H1 (cell line): ENCODE measurements around the gene USP37. TPM values are rescaled to one million over a fixed set of nuclear protein-coding genes. Genes with fewer than 3 reads are reported as not detected.

ENCODE experiments used
- CTCF ChIA-PET: fragments of 300-600 bp; sonication (Branson Sonifier 250); formaldehyde crosslinking; loops from one replicate; lab custom pipeline; 2021; ENCODE audit not compliant: partially characterized antibody; lab: Charles Lee
- POLR2A ChIA-PET: fragments of 300-600 bp; sonication (Branson Sonifier 250); formaldehyde crosslinking; loops from one replicate; lab custom pipeline; 2021; ENCODE audit warnings: inconsistent platforms; ENCODE audit not compliant: partially characterized antibody; lab: Charles Lee
- DNase-seq, 2 experiments: peaks; one replicate each; pipeline versions ENCODE4 v3.0.0 to v3.0.0-alpha.2; 2010 to 2022; ENCODE audit warnings: low spot score in 2 of 2, low read depth in 1 of 2, mixed read lengths in 1 of 2
- FAIRE-seq: peaks from 2 replicates; lab custom pipeline; 2011; peaks lifted over from hg19 to GRCh38; lab: Jason Lieb, UNC
- H2AFZ ChIP-seq: 2 replicates; pipeline ENCODE4 v1.8.1; 2012; ENCODE audit warnings: low read length, inconsistent platforms
- H2AK5ac ChIP-seq: 2 replicates; pipeline ENCODE4 v1.6.1; 2013; ENCODE audit warnings: low read depth, low read length
- H2BK120ac ChIP-seq: replicated peaks from 2 replicates; pipeline ENCODE3; 2013; ENCODE audit warnings: low read depth, low read length, inconsistent platforms
- H2BK12ac ChIP-seq: 2 replicates; pipeline ENCODE4 v1.6.1; 2013; ENCODE audit warnings: low read depth, low read length
- H2BK15ac ChIP-seq: 2 replicates; pipeline ENCODE4 v1.6.1; 2013; ENCODE audit warnings: low read length
- H2BK20ac ChIP-seq: 2 replicates; pipeline ENCODE4 v1.6.1; 2013; ENCODE audit warnings: low read length
- H2BK5ac ChIP-seq: 2 replicates; pipeline ENCODE4 v1.6.1; 2013; ENCODE audit warnings: low read depth, low read length
- H3K14ac ChIP-seq: 2 replicates; pipeline ENCODE4 v1.6.1; 2013; ENCODE audit warnings: inconsistent platforms; ENCODE audit not compliant: insufficient read length
- H3K18ac ChIP-seq: 2 replicates; pipeline ENCODE4 v1.6.1; 2013; ENCODE audit warnings: low read length; ENCODE audit errors: extremely low read depth
- H3K23ac ChIP-seq: 2 replicates; pipeline ENCODE4 v1.6.1; 2013; ENCODE audit warnings: inconsistent platforms; ENCODE audit not compliant: insufficient read length
- H3K23me2 ChIP-seq: 2 replicates; pipeline ENCODE4 v1.6.1; 2013; ENCODE audit warnings: low read depth, low read length
- H3K27ac ChIP-seq: 2 replicates; pipeline ENCODE4 v1.6.1; 2011; ENCODE audit warnings: low read depth, low read length, inconsistent platforms
- H3K27me3 ChIP-seq, 4 experiments: replicated peaks in 1 of 4; 1 replicate in 1 of 4; 2 replicates in 3 of 4; pipeline versions ENCODE4 v1.6.1 to v1.8.1; 2011 to 2013; ENCODE audit warnings: low read length in 3 of 4, mild to moderate bottlenecking in 3 of 4, inconsistent platforms in 2 of 4, mixed read lengths in 2 of 4, moderate library complexity in 1 of 4; ENCODE audit not compliant: control insufficient read depth in 3 of 4, insufficient read depth in 3 of 4; ENCODE audit errors: extremely low read depth in 1 of 4
- H3K36me3 ChIP-seq, 4 experiments: 2 replicates each; pipeline versions ENCODE4 v1.6.1 to v1.8.1; 2011 to 2013; ENCODE audit warnings: mild to moderate bottlenecking in 4 of 4, low read length in 3 of 4, moderate library complexity in 2 of 4, control low read depth in 1 of 4, inconsistent platforms in 1 of 4; ENCODE audit not compliant: insufficient read depth in 4 of 4, control insufficient read depth in 2 of 4
- H3K4ac ChIP-seq: replicated peaks from 2 replicates; pipeline ENCODE3; 2013; ENCODE audit warnings: low read length, low read depth, mixed read lengths, inconsistent platforms; ENCODE audit not compliant: insufficient read length
- H3K4me1 ChIP-seq, 4 experiments: replicated peaks in 1 of 4; 1 replicate in 1 of 4; 2 replicates in 3 of 4; pipeline versions ENCODE4 v1.6.1 to v1.8.1; 2011 to 2013; ENCODE audit warnings: low read length in 3 of 4, inconsistent platforms in 2 of 4, mixed read lengths in 1 of 4; ENCODE audit not compliant: insufficient read depth in 4 of 4, control insufficient read depth in 3 of 4
- H3K4me2 ChIP-seq, 2 experiments: 2 replicates each; pipeline versions ENCODE4 v1.6.1 to v1.8.1; 2011 to 2013; ENCODE audit warnings: low read depth in 2 of 2, low read length in 2 of 2, control low read depth in 1 of 2, inconsistent platforms in 1 of 2, mild to moderate bottlenecking in 1 of 2; ENCODE audit not compliant: insufficient read depth in 1 of 2
- H3K4me3 ChIP-seq, 4 experiments: fragments of 200-600, 300-600 bp in 1 of 4; sonication (generic), shearing (Covaris generic), sonication (Bioruptor Twin) in 1 of 4; 2 replicates each; pipeline versions ENCODE4 v1.5.1 to v1.8.1; 2011 to 2016; ENCODE audit warnings: low read length in 4 of 4, low read depth in 3 of 4, control low read depth in 2 of 4, inconsistent platforms in 2 of 4, mild to moderate bottlenecking in 2 of 4, mixed read lengths in 1 of 4, moderate library complexity in 1 of 4; ENCODE audit not compliant: insufficient read depth in 2 of 4; ENCODE audit errors: extremely low read depth in 1 of 4
- H3K56ac ChIP-seq: replicated peaks from 2 replicates; pipeline ENCODE3; 2013; ENCODE audit warnings: low read depth, mild to moderate bottlenecking, mixed read lengths, low read length, inconsistent platforms; ENCODE audit not compliant: insufficient read length
- H3K79me1 ChIP-seq: 2 replicates; pipeline ENCODE4 v1.6.1; 2013; ENCODE audit warnings: low read depth, low read length, control low read depth
- H3K79me2 ChIP-seq, 2 experiments: 2 replicates each; pipeline versions ENCODE4 v1.6.1 to v1.8.1; 2012 to 2013; ENCODE audit warnings: low read length in 2 of 2, mild to moderate bottlenecking in 2 of 2, inconsistent platforms in 1 of 2; ENCODE audit not compliant: insufficient read depth in 2 of 2, control insufficient read depth in 1 of 2
- H3K9ac ChIP-seq, 4 experiments: replicated peaks in 1 of 4; 1 replicate in 1 of 4; 2 replicates in 3 of 4; pipeline versions ENCODE4 v1.6.1 to v1.8.1; 2011 to 2013; ENCODE audit warnings: low read depth in 3 of 4, low read length in 3 of 4, control low read depth in 2 of 4, mild to moderate bottlenecking in 2 of 4, moderate library complexity in 2 of 4, inconsistent platforms in 1 of 4; ENCODE audit errors: extremely low read depth in 1 of 4
- H3K9me3 ChIP-seq, 2 experiments: 2 replicates each; pipeline versions ENCODE4 v1.6.1 to v1.8.1; 2012 to 2013; ENCODE audit warnings: mild to moderate bottlenecking in 2 of 2, moderate library complexity in 2 of 2, control low read depth in 1 of 2, inconsistent platforms in 1 of 2, low read depth in 1 of 2, low read length in 1 of 2, mixed read lengths in 1 of 2; ENCODE audit not compliant: insufficient read depth in 2 of 2
- H4K20me1 ChIP-seq, 2 experiments: replicated peaks in 1 of 2; 2 replicates each; pipeline versions ENCODE3 to v1.8.1; 2011 to 2013; ENCODE audit warnings: inconsistent platforms in 2 of 2, low read length in 2 of 2, mild to moderate bottlenecking in 1 of 2; ENCODE audit not compliant: insufficient read depth in 2 of 2, control insufficient read depth in 1 of 2
- H4K5ac ChIP-seq: 2 replicates; pipeline ENCODE4 v1.6.1; 2013; ENCODE audit warnings: low read length, low read depth, mixed read lengths, inconsistent platforms; ENCODE audit not compliant: insufficient read length
- H4K8ac ChIP-seq: 2 replicates; pipeline ENCODE4 v1.8.0; 2013; ENCODE audit warnings: mild to moderate bottlenecking, moderate library complexity, low read length, inconsistent platforms; ENCODE audit not compliant: insufficient read depth; ENCODE audit errors: extremely low read depth
- H4K91ac ChIP-seq: replicated peaks from 2 replicates; pipeline ENCODE3; 2013; ENCODE audit warnings: low read length, mixed read lengths, inconsistent platforms; ENCODE audit not compliant: insufficient read length
- CBX5 ChIP-seq: fragments of 300-800, 300-1000 bp; sonication (generic); IDR thresholded peaks from 2 replicates; pipeline ENCODE4 v1.7.1; 2016; ENCODE audit warnings: antibody characterized with exemption, low read length, low read depth
- WGBS, 2 experiments: shearing (Covaris generic) in 1 of 2; methylation state at CpG; one replicate each; pipeline versions ENCODE4 v1.1.6 to v1.1.7; 2013 to 2015; ENCODE audit warnings: low lambda C conversion rate in 2 of 2, mixed read lengths in 2 of 2, inconsistent platforms in 1 of 2, low coverage in 1 of 2, missing lambda C conversion rate in 1 of 2; ENCODE audit not compliant: insufficient replicate concordance in 2 of 2, insufficient coverage in 1 of 2, insufficient read length in 1 of 2; ENCODE audit errors: extremely low coverage in 1 of 2, missing lambda C conversion rate in 1 of 2; 5-methylcytosine and 5-hydroxymethylcytosine counted together
- polyA plus RNA-seq, 7 experiments: library from polyadenylated mRNA; depleted of rRNA in 3 of 7; stranded (reverse) in 5 of 7; unstranded in 2 of 7; fragments of >200 nt in 5 of 7; fragments of 200-250 nt in 2 of 7; gene quantifications; 1 replicate in 5 of 7; 2 replicates in 1 of 7; 4 replicates in 1 of 7; pipeline versions ENCODE4 v1.2.1 to v1.2.3, GENCODE V29; 2011 to 2013; ENCODE audit warnings: missing spikeins in 2 of 7, mixed read lengths in 2 of 7
- total RNA-seq: library from RNA; stranded (reverse); fragmentation: NEBNext Ultra II Directional; extraction: Animal tissue kit (Norgen Biotek cat#: 25700); gene quantifications from 2 replicates; pipeline ENCODE4 v1.2.1, GENCODE V29; 2021

Gene USP37
- total and polyA plus RNA-seq, 2 of the 8 experiments (the other 6 are each of a cell fraction or from before 2014, with no cell fraction given): 3.8 to 29.1 TPM

- Histone ChIP-seq H4K8ac (no peak overlapping the region), H2BK5ac (no peak overlapping the region), H3K4me1 (peaks cover 0 to 13% (median 4%) of the 10 kb centered on the region in 4 experiments; a peak in 6 of 7 replicates), H4K91ac (no peak overlapping the region), H2AK5ac (no peak overlapping the region), H3K9ac (no peak overlapping the region), H2BK15ac (no peak overlapping the region), H2BK12ac (no peak overlapping the region), H3K9me3 (no peaks in the 10 kb centered on the region), H3K36me3 (peaks cover 4 to 28% (median 6%) of the 10 kb centered on the region in 4 experiments; a peak in 5 of 8 replicates), H3K18ac (no peak overlapping the region), H3K79me2 (peaks cover 29 to 76% of the 10 kb centered on the region in 2 experiments), H3K27me3 (no peaks in the 10 kb centered on the region), H3K56ac (no peak overlapping the region), H3K23ac (no peak overlapping the region), H3K23me2 (peaks cover 12% of the 10 kb centered on the region), H4K20me1 (peaks cover 3 to 9% of the 10 kb centered on the region in 2 experiments), H3K14ac (no peak overlapping the region), H4K5ac (no peak overlapping the region), H3K79me1 (peaks cover 8% of the 10 kb centered on the region), H3K4me3 (peak overlapping the region in 1 of 4 experiments; percentile 6; a peak in 1 of 8 replicates), H3K4ac (no peak overlapping the region), H3K27ac (no peak overlapping the region), H2BK20ac (no peak overlapping the region), H2AFZ (no peak overlapping the region), H3K4me2 (peak overlapping the region in 1 of 2 experiments; percentile 97; a peak in 1 of 4 replicates), H2BK120ac (no peak overlapping the region)
- ChIA-PET CTCF (no interaction called here), POLR2A (interaction anchor here (1.0 to 1.5 kb wide), 3 partner anchors 12 to 90 kb away, joined by 3 read pairs; no protein-coding TSS in a partner anchor)
- DNase-seq (no peak), FAIRE-seq (no peak)
- 94% methylated on average over 1 of the region's 1 CpG; no CpG with 5 or more reads in 1 of the 2 experiments for WGBS, 2 experiments
- TF ChIP-seq CBX5: no peak
Observed at GRCh38 chr2:218566296-218566695, 1.9 kb downstream of the USP37 start.
